Measurements from ENCODE around the gene TRMT11. TPM values are rescaled to one million over a fixed set of nuclear protein-coding genes. Genes with fewer than 3 reads are reported as not detected.

Gene TRMT11
- polyA plus RNA-seq, 1 donor = 24.3 TPM

- 20% methylated on average over 2 of the region's 5 CpGs for WGBS (ENCODE audit: insufficient coverage, low lambda C conversion rate)
- Histone ChIP-seq H3K4me3 (ENCODE audit: low read length) (peak overlapping the region; percentile 80), H3K9me3 (ENCODE audit: control insufficient read depth, low read depth, low read length) (no peaks in the 10 kb centered on the region), H3K27ac (ENCODE audit: low read length) (peak overlapping the region; percentile 73), H3K27me3 (ENCODE audit: control insufficient read depth, insufficient read depth, low read length) (no peaks in the 10 kb centered on the region), H3K36me3 (ENCODE audit: control insufficient read depth, insufficient read depth, low read length) (no peaks in the 10 kb centered on the region), H3K4me1 (ENCODE audit: control insufficient read depth, insufficient read depth, low read length) (no peaks in the 10 kb centered on the region)
- DNase-seq = no peak
Measured at GRCh38 chr6:125955973-125956372, 30.4 kb upstream of the TRMT11 start.

GRCh38 chr6:125956506-125957390, 29.6 kb upstream of the TRMT11 start, which contains the start of gene HINT3:
Gene HINT3, plus strand, starts transcription at chr6:125956770. Its CDS starts 208 bp downstream, at chr6:125956978.
- DNase-seq = peak; percentile 98 to 99
- H3K27ac ChIP-seq (ENCODE audit: low read length) = peak within 1 kb of the TSS; percentile 73
- H3K9me3 ChIP-seq (ENCODE audit: control insufficient read depth, low read depth, low read length) = no peaks in the 10 kb centered on the region
- H3K27me3 ChIP-seq (ENCODE audit: control insufficient read depth, insufficient read depth, low read length) = no peaks in the 10 kb centered on the region
- H3K36me3 ChIP-seq (ENCODE audit: control insufficient read depth, insufficient read depth, low read length) = peaks cover 5% of the 10 kb centered on the region
- H3K4me3 ChIP-seq (ENCODE audit: low read length) = peak within 1 kb of the TSS; percentile 80
- WGBS (ENCODE audit: insufficient coverage, low lambda C conversion rate) = no CpG with 5 or more reads among the region's 82 CpGs
- H3K4me1 ChIP-seq (ENCODE audit: control insufficient read depth, insufficient read depth, low read length) = no peaks in the 10 kb centered on the region

GRCh38 chr6:125957391-125957693, 29.0 kb upstream of the TRMT11 start:
- no CpG with 5 or more reads among the region's 3 CpGs for WGBS (ENCODE audit: insufficient coverage, low lambda C conversion rate)
- no peaks in the 10 kb centered on the region for H3K4me1 ChIP-seq (ENCODE audit: control insufficient read depth, insufficient read depth, low read length)
- no peak for DNase-seq
- no peaks in the 10 kb centered on the region for H3K9me3 ChIP-seq (ENCODE audit: control insufficient read depth, low read depth, low read length)
- H3K36me3 ChIP-seq (ENCODE audit: control insufficient read depth, insufficient read depth, low read length) = peaks cover 7% of the 10 kb centered on the region
- H3K27ac ChIP-seq (ENCODE audit: low read length) = peak overlapping the region; percentile 73
- H3K4me3 ChIP-seq (ENCODE audit: low read length) = peak overlapping the region; percentile 80
- H3K27me3 ChIP-seq (ENCODE audit: control insufficient read depth, insufficient read depth, low read length) = no peaks in the 10 kb centered on the region

- Histone ChIP-seq H3K4me3 (ENCODE audit: low read length) (peak overlapping the region; percentile 80), H3K36me3 (ENCODE audit: control insufficient read depth, insufficient read depth, low read length) (peaks cover 7% of the 10 kb centered on the region), H3K9me3 (ENCODE audit: control insufficient read depth, low read depth, low read length) (no peaks in the 10 kb centered on the region), H3K27ac (ENCODE audit: low read length) (peak overlapping the region; percentile 73), H3K27me3 (ENCODE audit: control insufficient read depth, insufficient read depth, low read length) (no peaks in the 10 kb centered on the region), H3K4me1 (ENCODE audit: control insufficient read depth, insufficient read depth, low read length) (no peaks in the 10 kb centered on the region)
- 11% methylated on average over 3 of the region's 4 CpGs for WGBS (ENCODE audit: insufficient coverage, low lambda C conversion rate)
- DNase-seq = peak; percentile 76 to 88
Measured at GRCh38 chr6:125957845-125958244, 28.5 kb upstream of the TRMT11 start.

- 93% methylated on average over 2 of the region's 4 CpGs for WGBS (ENCODE audit: insufficient coverage, low lambda C conversion rate)
- no peaks in the 10 kb centered on the region for H3K4me1 ChIP-seq (ENCODE audit: control insufficient read depth, insufficient read depth, low read length)
Measured at GRCh38 chr6:125959041-125959440, 27.3 kb upstream of the TRMT11 start.

GRCh38 chr6:125961117-125961516, 25.2 kb upstream of the TRMT11 start:
- Histone ChIP-seq H3K36me3 (ENCODE audit: control insufficient read depth, insufficient read depth, low read length) (peaks cover 12% of the 10 kb centered on the region), H3K27ac (ENCODE audit: low read length) (no peak overlapping the region), H3K4me3 (ENCODE audit: low read length) (no peak overlapping the region), H3K4me1 (ENCODE audit: control insufficient read depth, insufficient read depth, low read length) (no peaks in the 10 kb centered on the region), H3K9me3 (ENCODE audit: control insufficient read depth, low read depth, low read length) (no peaks in the 10 kb centered on the region), H3K27me3 (ENCODE audit: control insufficient read depth, insufficient read depth, low read length) (no peaks in the 10 kb centered on the region)
- DNase-seq = no peak
- WGBS (ENCODE audit: insufficient coverage, low lambda C conversion rate) = no CpG with 5 or more reads among the region's 3 CpGs

More at GRCh38 chr6:125959041-125959440, 27.3 kb upstream of the TRMT11 start:
- no peak overlapping the region for H3K4me3 ChIP-seq (ENCODE audit: low read length)
- peaks cover 12% of the 10 kb centered on the region for H3K36me3 ChIP-seq (ENCODE audit: control insufficient read depth, insufficient read depth, low read length)
- no peak for DNase-seq
- no peaks in the 10 kb centered on the region for H3K9me3 ChIP-seq (ENCODE audit: control insufficient read depth, low read depth, low read length)
- peak overlapping the region; percentile 73 for H3K27ac ChIP-seq (ENCODE audit: low read length)
- no peaks in the 10 kb centered on the region for H3K27me3 ChIP-seq (ENCODE audit: control insufficient read depth, insufficient read depth, low read length)

GRCh38 chr6:125962900-125963497, 23.3 kb upstream of the TRMT11 start:
- 40% methylated on average over 1 of the region's 8 CpGs for WGBS (ENCODE audit: insufficient coverage, low lambda C conversion rate)

GRCh38 chr6:125963817-125964216, 22.5 kb upstream of the TRMT11 start:
- Histone ChIP-seq H3K4me1 (ENCODE audit: control insufficient read depth, insufficient read depth, low read length) (no peaks in the 10 kb centered on the region), H3K36me3 (ENCODE audit: control insufficient read depth, insufficient read depth, low read length) (peaks cover 24% of the 10 kb centered on the region), H3K4me3 (ENCODE audit: low read length) (no peak overlapping the region), H3K27me3 (ENCODE audit: control insufficient read depth, insufficient read depth, low read length) (no peaks in the 10 kb centered on the region), H3K9me3 (ENCODE audit: control insufficient read depth, low read depth, low read length) (no peaks in the 10 kb centered on the region), H3K27ac (ENCODE audit: low read length) (no peak overlapping the region)
- DNase-seq = no peak
- 80% methylated on average over 2 of the region's 2 CpGs for WGBS (ENCODE audit: insufficient coverage, low lambda C conversion rate)

More at GRCh38 chr6:125962900-125963497, 23.3 kb upstream of the TRMT11 start:
- Histone ChIP-seq H3K4me3 (ENCODE audit: low read length) (no peak overlapping the region), H3K36me3 (ENCODE audit: control insufficient read depth, insufficient read depth, low read length) (peaks cover 20% of the 10 kb centered on the region), H3K4me1 (ENCODE audit: control insufficient read depth, insufficient read depth, low read length) (no peaks in the 10 kb centered on the region), H3K9me3 (ENCODE audit: control insufficient read depth, low read depth, low read length) (no peaks in the 10 kb centered on the region), H3K27ac (ENCODE audit: low read length) (no peak overlapping the region), H3K27me3 (ENCODE audit: control insufficient read depth, insufficient read depth, low read length) (no peaks in the 10 kb centered on the region)
- no peak for DNase-seq

GRCh38 chr6:125966569-125966968, 19.8 kb upstream of the TRMT11 start:
- Histone ChIP-seq H3K36me3 (ENCODE audit: control insufficient read depth, insufficient read depth, low read length) (peaks cover 24% of the 10 kb centered on the region), H3K9me3 (ENCODE audit: control insufficient read depth, low read depth, low read length) (no peaks in the 10 kb centered on the region), H3K4me1 (ENCODE audit: control insufficient read depth, insufficient read depth, low read length) (no peaks in the 10 kb centered on the region), H3K27me3 (ENCODE audit: control insufficient read depth, insufficient read depth, low read length) (no peaks in the 10 kb centered on the region), H3K4me3 (ENCODE audit: low read length) (no peak overlapping the region), H3K27ac (ENCODE audit: low read length) (no peak overlapping the region)
- no peak for DNase-seq
- 100% methylated on average over 1 of the region's 1 CpG for WGBS (ENCODE audit: insufficient coverage, low lambda C conversion rate)

GRCh38 chr6:125968493-125968892, 17.8 kb upstream of the TRMT11 start:
- WGBS (ENCODE audit: insufficient coverage, low lambda C conversion rate) = 100% methylated on average over 2 of the region's 2 CpGs
- Histone ChIP-seq H3K9me3 (ENCODE audit: control insufficient read depth, low read depth, low read length) (no peaks in the 10 kb centered on the region), H3K4me3 (ENCODE audit: low read length) (no peak overlapping the region), H3K27me3 (ENCODE audit: control insufficient read depth, insufficient read depth, low read length) (no peaks in the 10 kb centered on the region), H3K36me3 (ENCODE audit: control insufficient read depth, insufficient read depth, low read length) (peaks cover 28% of the 10 kb centered on the region), H3K27ac (ENCODE audit: low read length) (no peak overlapping the region), H3K4me1 (ENCODE audit: control insufficient read depth, insufficient read depth, low read length) (no peaks in the 10 kb centered on the region)
- DNase-seq = no peak
